ENCODE data around the gene LDB3. TPM values are rescaled to one million over a fixed set of nuclear protein-coding genes. Genes with fewer than 3 reads are reported as not detected.
A peak's percentile ranks its signal among the peaks of the same experiment; 100 is the strongest.

The LDB3 gene
- total and polyA plus RNA-seq, 9 of the 15 experiments (the other 6 are each of a cell fraction or from before 2014, with no cell fraction given): 0.03 TPM; not detected in 8

DNA sequence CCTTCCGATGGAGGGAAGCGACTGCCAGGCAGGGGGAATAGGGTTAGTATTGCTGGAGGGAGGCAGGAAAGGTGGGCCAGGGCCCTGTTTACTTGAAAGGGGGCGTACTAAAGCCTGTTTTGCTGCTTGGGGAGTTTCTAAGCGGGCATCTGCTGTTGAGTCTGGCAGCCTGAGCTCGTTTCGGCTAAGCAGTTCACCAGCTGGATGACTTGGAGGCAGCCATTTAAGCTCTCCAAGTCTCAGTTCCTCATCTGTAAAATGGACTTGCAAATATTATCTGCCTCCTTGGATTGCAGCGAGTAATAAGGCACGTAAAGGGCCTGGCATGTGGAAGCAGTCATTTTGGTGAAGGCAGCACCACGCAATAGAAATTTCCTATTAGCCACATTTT lies 44.0 kb downstream of the LDB3 start:
- Histone ChIP-seq H3K27me3 (ENCODE audit: control insufficient read depth in 2 of 2, insufficient read depth in 2 of 2, low read length in 2 of 2) (no peaks in the 10 kb centered on the region), H3K79me2 (ENCODE audit: control insufficient read depth, insufficient read depth, low read length) (no peaks in the 10 kb centered on the region), H3K9me1 (ENCODE audit: control insufficient read depth, insufficient read depth, low read length) (no peaks in the 10 kb centered on the region), H4K20me1 (replicated peaks; ENCODE audit: control insufficient read depth, insufficient read depth, low read length) (no peaks in the 10 kb centered on the region), H3K27ac (ENCODE audit: extremely low read depth, low read depth, low read length) (no peak overlapping the region), H3K4me2 (ENCODE audit: insufficient read depth, low read length) (0 out of 2 replicates have a peak overlapping the region, but pooled peaks have one; percentile 71), H3K9me3 (replicated peaks; ENCODE audit: control insufficient read depth, insufficient read depth, low read depth, low read length) (no peaks in the 10 kb centered on the region), H3K9ac (ENCODE audit: insufficient read depth in 1 of 2, low read depth in 2 of 2, low read length in 2 of 2) (peak overlapping the region; percentile 85 to 90; a peak in 2 of 4 replicates), H2AFZ (ENCODE audit: low read depth, low read length) (peak overlapping the region; percentile 83), H3K4me3 (no peak overlapping the region; the same call in 1 of the 2 replicates), H3K4me1 (replicated peaks in 1 of 2; ENCODE audit: control insufficient read depth in 2 of 2, insufficient read depth in 2 of 2, low read length in 2 of 2) (peaks cover 0 to 27% of the 10 kb centered on the region in 2 experiments; a peak in 3 of 5 replicates), H3K36me3 (ENCODE audit: control insufficient read depth, insufficient read depth, low read length) (no peaks in the 10 kb centered on the region)
- no peak for FAIRE-seq
- CTCF ChIA-PET (ENCODE audit: low intra/inter-chr PET ratio): interaction anchor here (0.7 to 2.9 kb wide), 2 partner anchors 13 to 187 kb away, joined by 3 to 20 read pairs; no protein-coding TSS in a partner anchor
- in situ Hi-C loops (cut with MboI) (no loop called here), intact Hi-C loops (cut with micrococcal nuclease) (no loop called here)
- ATAC-seq: no peak
- 73% methylated on average over 5 of the region's 9 CpGs for WGBS (ENCODE audit: insufficient coverage, low coverage, missing lambda C conversion rate)
- POLR2A ChIA-PET: interaction anchor here (0.6 to 1.9 kb wide), 3 partner anchors 21 to 353 kb away, joined by 3 to 5 read pairs (median 4); no protein-coding TSS in a partner anchor
- TF ChIP-seq, protein P1, sequence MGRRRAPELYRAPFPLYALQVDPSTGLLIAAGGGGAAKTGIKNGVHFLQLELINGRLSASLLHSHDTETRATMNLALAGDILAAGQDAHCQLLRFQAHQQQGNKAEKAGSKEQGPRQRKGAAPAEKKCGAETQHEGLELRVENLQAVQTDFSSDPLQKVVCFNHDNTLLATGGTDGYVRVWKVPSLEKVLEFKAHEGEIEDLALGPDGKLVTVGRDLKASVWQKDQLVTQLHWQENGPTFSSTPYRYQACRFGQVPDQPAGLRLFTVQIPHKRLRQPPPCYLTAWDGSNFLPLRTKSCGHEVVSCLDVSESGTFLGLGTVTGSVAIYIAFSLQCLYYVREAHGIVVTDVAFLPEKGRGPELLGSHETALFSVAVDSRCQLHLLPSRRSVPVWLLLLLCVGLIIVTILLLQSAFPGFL (CRISPR knock-in tag; IDR thresholded peaks at IDR 0.05): no peak
- TF ChIP-seq, protein P2, sequence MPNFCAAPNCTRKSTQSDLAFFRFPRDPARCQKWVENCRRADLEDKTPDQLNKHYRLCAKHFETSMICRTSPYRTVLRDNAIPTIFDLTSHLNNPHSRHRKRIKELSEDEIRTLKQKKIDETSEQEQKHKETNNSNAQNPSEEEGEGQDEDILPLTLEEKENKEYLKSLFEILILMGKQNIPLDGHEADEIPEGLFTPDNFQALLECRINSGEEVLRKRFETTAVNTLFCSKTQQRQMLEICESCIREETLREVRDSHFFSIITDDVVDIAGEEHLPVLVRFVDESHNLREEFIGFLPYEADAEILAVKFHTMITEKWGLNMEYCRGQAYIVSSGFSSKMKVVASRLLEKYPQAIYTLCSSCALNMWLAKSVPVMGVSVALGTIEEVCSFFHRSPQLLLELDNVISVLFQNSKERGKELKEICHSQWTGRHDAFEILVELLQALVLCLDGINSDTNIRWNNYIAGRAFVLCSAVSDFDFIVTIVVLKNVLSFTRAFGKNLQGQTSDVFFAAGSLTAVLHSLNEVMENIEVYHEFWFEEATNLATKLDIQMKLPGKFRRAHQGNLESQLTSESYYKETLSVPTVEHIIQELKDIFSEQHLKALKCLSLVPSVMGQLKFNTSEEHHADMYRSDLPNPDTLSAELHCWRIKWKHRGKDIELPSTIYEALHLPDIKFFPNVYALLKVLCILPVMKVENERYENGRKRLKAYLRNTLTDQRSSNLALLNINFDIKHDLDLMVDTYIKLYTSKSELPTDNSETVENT (CRISPR knock-in tag; IDR thresholded peaks at IDR 0.05): no peak
- TF ChIP-seq FOXP1 (CRISPR knock-in tag; IDR thresholded peaks at IDR 0.05) (no peak), MAFK (IDR thresholded peaks at IDR 0.05; ENCODE audit: low read length) (no peak), YY1 (IDR thresholded peaks at IDR 0.05; ENCODE audit: borderline replicate concordance in 1 of 3, control insufficient read depth in 1 of 3, extremely low read depth in 1 of 3, insufficient read depth in 3 of 3, insufficient read length in 1 of 3, insufficient replicate concordance in 2 of 3, low read depth in 1 of 3, low read length in 2 of 3) (peak in 1 of 3 experiments; percentile 46), RBM25 (IDR thresholded peaks at IDR 0.05; ENCODE audit: low read depth, low read length, severe bottlenecking) (peak; percentile 18), RBM39 (optimal IDR thresholded peaks at IDR 0.05; ENCODE audit: low read depth, low read length) (no peak), TBL1XR1 (IDR thresholded peaks at IDR 0.05; ENCODE audit: low read length in 2 of 2) (no peak)
- DNase-seq (ENCODE audit: extremely low read depth in 1 of 4, low spot score in 3 of 4): no peak
- BruUV-seq (replicated peaks): TSS peak; percentile 90
